Putamen (tissue), 1 donor: ENCODE measurements around the gene SPOPL.
"Not testable (repeated sequence)": the region's sequence is repeated elsewhere in the genome, so short reads cannot be mapped to it uniquely, and the experiment has no call there.

ENCODE experiments used
- DNase-seq: peaks from one replicate; pipeline ENCODE4 v3.0.0-alpha.2; 2016; ENCODE audit warnings: low spot score

SPOPL gene

GRCh38 chr2:138523673-138524042 lies 22.1 kb downstream of the SPOPL start:
- not testable (repeated sequence) for DNase-seq

- DNase-seq, result not testable (repeated sequence)
These were observed 22.8 kb downstream of the SPOPL start for GRCh38 chr2:138524353-138524752.

GRCh38 chr2:138531913-138532312 lies 30.3 kb downstream of the SPOPL start:
- DNase-seq, result no peak

GRCh38 chr2:138534791-138535190 lies 33.2 kb downstream of the SPOPL start:
- no peak for DNase-seq

- DNase-seq, result no peak
These were observed 34.7 kb downstream of the SPOPL start for GRCh38 chr2:138536302-138536701.

GRCh38 chr2:138536740-138537139 lies 35.2 kb downstream of the SPOPL start:
- no peak for DNase-seq

- no peak for DNase-seq
These were observed 35.8 kb downstream of the SPOPL start for GRCh38 chr2:138537170-138537915.

- not testable (repeated sequence) for DNase-seq
These were observed 42.6 kb downstream of the SPOPL start for GRCh38 chr2:138544206-138544605.

GRCh38 chr2:138548796-138549195 lies 47.2 kb downstream of the SPOPL start:
- no peak for DNase-seq

GRCh38 chr2:138550172-138550571 lies 48.6 kb downstream of the SPOPL start:
- DNase-seq, result no peak

- DNase-seq, result no peak
These were observed 49.2 kb downstream of the SPOPL start for GRCh38 chr2:138550670-138551287.

- DNase-seq, result no peak
These were observed 52.6 kb downstream of the SPOPL start for GRCh38 chr2:138554123-138554522.

GRCh38 chr2:138559641-138560040 lies 58.1 kb downstream of the SPOPL start:
- no peak for DNase-seq

GRCh38 chr2:138564586-138565229 lies 63.1 kb downstream of the SPOPL start:
- DNase-seq, result no peak

GRCh38 chr2:138565230-138565598 lies 63.6 kb downstream of the SPOPL start:
- no peak for DNase-seq

GRCh38 chr2:138572318-138572717 lies 70.7 kb downstream of the SPOPL start:
- DNase-seq, result no peak

- no peak for DNase-seq
These were observed 75.5 kb downstream of the SPOPL start for GRCh38 chr2:138577066-138577465.

- no peak for DNase-seq
These were observed 78.0 kb downstream of the SPOPL start for GRCh38 chr2:138579556-138579955.

GRCh38 chr2:138581909-138582308 lies 80.3 kb downstream of the SPOPL start:
- no peak for DNase-seq

GRCh38 chr2:138589663-138590062 lies 88.1 kb downstream of the SPOPL start:
- DNase-seq, result no peak

GRCh38 chr2:138596403-138596802 lies 94.8 kb downstream of the SPOPL start:
- no peak for DNase-seq

- DNase-seq, result no peak
These were observed 99.3 kb downstream of the SPOPL start for GRCh38 chr2:138600732-138601457.
